Gastrocnemius medialis (tissue), 4 donors: ENCODE data around the gene CDC73. TPM values are rescaled to one million over a fixed set of nuclear protein-coding genes. Genes with fewer than 3 reads are reported as not detected.
"Not testable (repeated sequence)": the region's sequence is repeated elsewhere in the genome, so short reads cannot be mapped to it uniquely, and the experiment has no call there.

ENCODE experiments used
- ATAC-seq, 2 donors: fragments of 150-250 bp; one replicate each; pipeline ENCODE4 v1.9.1; 2016
- DNase-seq, 2 donors: peaks; one replicate each; pipeline ENCODE4 v3.0.0-alpha.2; 2019
- H3K27ac ChIP-seq, 4 donors: fragments of 200-600 bp; sonication (generic); 1 replicate in 1 of 4; 2 replicates in 3 of 4; pipeline ENCODE4 v1.5.1; 2016 to 2018; ENCODE audit warnings: mild to moderate bottlenecking in 2 of 4, moderate library complexity in 1 of 4
- H3K27me3 ChIP-seq, 3 donors: fragments of 200-600 bp; sonication (generic) in 2 of 3; 1 replicate in 1 of 3; 2 replicates in 2 of 3; pipeline versions ENCODE4 v1.5.1 to v1.6.0; 2016 to 2019; ENCODE audit warnings: mild to moderate bottlenecking in 1 of 3, moderate library complexity in 1 of 3
- H3K36me3 ChIP-seq, 2 donors: fragments of 200-600 bp; sonication (generic) in 1 of 2; one replicate each; pipeline ENCODE4 v1.5.1; 2017 to 2018
- H3K4me1 ChIP-seq, 2 donors: fragments of 200-600 bp; sonication (generic) in 1 of 2; one replicate each; pipeline ENCODE4 v1.5.1; 2016 to 2017; ENCODE audit warnings: mild to moderate bottlenecking in 2 of 2
- H3K4me3 ChIP-seq, 4 donors: fragments of 200-600 bp; sonication (generic) in 3 of 4; 1 replicate in 1 of 4; 2 replicates in 3 of 4; pipeline ENCODE4 v1.5.1; 2016 to 2019; ENCODE audit warnings: mild to moderate bottlenecking in 2 of 4
- H3K9me3 ChIP-seq, 3 donors: fragments of 200-600 bp; sonication (generic) in 2 of 3; 1 replicate in 1 of 3; 2 replicates in 2 of 3; pipeline ENCODE4 v1.5.1; 2016 to 2019
- CTCF ChIP-seq, 5 experiments: fragments of 450-650 bp in 3 of 5; fragments of 200-600 bp in 2 of 5; sonication (generic) in 2 of 5; IDR thresholded peaks in 4 of 5; conservative IDR thresholded peaks in 1 of 5; 1 replicate in 4 of 5; 2 replicates in 1 of 5; pipeline ENCODE4 v1.5.1; 2016 to 2019; ENCODE audit warnings: antibody characterized with exemption in 5 of 5, mild to moderate bottlenecking in 3 of 5, moderate library complexity in 3 of 5
- POLR2A ChIP-seq, 2 donors: fragments of 450-650 bp; IDR thresholded peaks; one replicate each; pipeline ENCODE4 v1.6.1; 2017; ENCODE audit warnings: antibody characterized with exemption in 2 of 2, mild to moderate bottlenecking in 2 of 2, moderate library complexity in 2 of 2
- in situ Hi-C, 4 donors: fragments of 200-750 bp; cut with MboI; loops; one replicate each; pipeline versions ENCODE4 v1.15.0 to v1.8.0; 2017; ENCODE audit warnings: low sequenced_read_pairs in 4 of 4
- intact Hi-C: fragments of 100-400 bp; cut with DNase I; formaldehyde crosslinking; loops from one replicate; pipeline ENCODE4 v1.15.1; 2023; ENCODE audit warnings: low total_unique reads
- total RNA-seq, 4 donors: library from RNA; depleted of rRNA; stranded (reverse); fragments of >200 nt; gene quantifications; one replicate each; pipeline versions ENCODE4 v1.1.0 to v1.2.3, GENCODE V29; 2016

Gene CDC73
- total RNA-seq, 4 donors from 2014 or later, result 12.3 to 23.7 (median 17.4) TPM

DNA sequence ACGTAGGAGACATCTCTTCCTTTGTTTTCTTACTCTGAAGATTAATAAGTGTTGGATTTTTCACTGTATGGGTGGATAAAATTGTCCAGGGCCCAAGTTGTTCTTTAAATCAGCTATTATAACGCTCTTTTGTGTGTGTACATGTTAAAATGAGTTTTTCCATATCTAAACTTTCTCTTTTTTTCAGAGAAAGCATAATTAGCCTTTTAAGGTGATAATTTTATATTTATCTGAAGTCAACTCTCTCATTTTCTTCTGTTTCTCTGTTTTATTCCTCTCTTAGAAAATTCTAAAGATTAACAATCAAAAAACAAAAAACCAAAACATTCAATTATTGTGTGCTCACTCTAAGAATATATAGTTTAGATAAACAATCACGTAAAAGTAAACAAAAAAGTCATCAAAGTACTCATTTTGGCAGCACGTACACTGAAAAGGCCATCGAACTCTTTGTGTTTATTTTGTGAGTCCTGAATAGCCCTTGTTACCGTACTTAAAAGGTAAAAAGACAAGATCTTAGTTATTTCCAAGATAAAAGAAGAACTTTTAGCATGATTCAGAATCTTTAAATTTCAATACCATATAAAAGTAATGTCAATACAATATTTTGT lies 7.2 kb upstream of the CDC73 start:
- peaks cover 8 to 16% of the 10 kb centered on the region in 2 donors for H3K4me1 ChIP-seq
- H3K9me3 ChIP-seq, result no peaks in the 10 kb centered on the region
- H3K4me3 ChIP-seq, result no peak overlapping the region
- intact Hi-C loops (no loop called here), in situ Hi-C loops (loop anchor here in 2 of 4 donors (25.0 kb wide), 1 partner anchor 302 kb away; the partner anchor contains the start of gene RGS2 (in 2 of the 2))
- H3K27me3 ChIP-seq, result no peaks in the 10 kb centered on the region
- no peaks in the 10 kb centered on the region for H3K36me3 ChIP-seq
- peak overlapping the region in 2 of 4 donors; percentile 12 to 91 for H3K27ac ChIP-seq
- ATAC-seq, result no peak
- TF ChIP-seq POLR2A (IDR thresholded peaks at IDR 0.05) (no peak), CTCF (IDR thresholded peaks at IDR 0.05 in 4 of 5, conservative IDR thresholded peaks at IDR 0.05 in 1 of 5) (no peak)
- no peak for DNase-seq

DNA sequence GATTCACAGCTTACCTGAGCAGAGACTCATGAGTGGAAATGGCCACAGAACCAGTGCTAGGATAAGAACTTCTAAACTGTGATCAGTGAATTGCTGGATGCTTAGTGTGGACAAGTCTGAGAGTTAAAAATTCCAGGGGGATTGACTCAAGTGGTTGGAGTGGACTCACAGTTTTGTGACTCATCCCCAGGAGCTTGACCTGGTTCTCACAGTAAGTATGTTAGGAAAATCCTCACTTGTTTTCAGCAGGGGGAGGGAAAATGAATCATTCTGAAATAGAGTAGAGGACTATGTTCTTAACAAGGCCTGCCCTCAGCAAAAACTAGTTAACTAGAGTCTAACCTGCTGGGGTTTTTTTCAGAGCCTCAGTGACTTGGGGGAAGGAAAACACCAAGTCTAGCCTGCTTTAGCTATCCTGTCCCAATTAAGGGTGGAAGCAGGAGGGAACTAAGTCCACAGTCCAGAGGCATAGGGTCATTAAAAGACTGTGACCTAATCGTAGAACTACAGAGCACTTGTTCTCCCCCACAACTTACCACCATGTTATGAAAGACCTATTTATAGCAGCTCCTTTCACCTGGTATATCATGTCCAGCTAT lies 6.1 kb upstream of the CDC73 start:
- Histone ChIP-seq H3K4me1 (peaks cover 8 to 16% of the 10 kb centered on the region in 2 donors), H3K27me3 (no peaks in the 10 kb centered on the region), H3K4me3 (peak overlapping the region in 1 of 4 donors; percentile 4), H3K27ac (peak overlapping the region; percentile 83 to 91 (median 86)), H3K36me3 (no peaks in the 10 kb centered on the region), H3K9me3 (no peaks in the 10 kb centered on the region)
- TF ChIP-seq CTCF (IDR thresholded peaks at IDR 0.05 in 4 of 5, conservative IDR thresholded peaks at IDR 0.05 in 1 of 5), result no peak
- no peak for TF ChIP-seq POLR2A (IDR thresholded peaks at IDR 0.05)
- intact Hi-C loops, result no loop called here
- in situ Hi-C loops, result loop anchor here in 2 of 4 donors (25.0 kb wide), 1 partner anchor 303 kb away; the partner anchor contains the start of gene RGS2 (in 2 of the 2)
- peak; percentile 36 to 62 for DNase-seq
- ATAC-seq, result peak; percentile 88 to 96

DNA sequence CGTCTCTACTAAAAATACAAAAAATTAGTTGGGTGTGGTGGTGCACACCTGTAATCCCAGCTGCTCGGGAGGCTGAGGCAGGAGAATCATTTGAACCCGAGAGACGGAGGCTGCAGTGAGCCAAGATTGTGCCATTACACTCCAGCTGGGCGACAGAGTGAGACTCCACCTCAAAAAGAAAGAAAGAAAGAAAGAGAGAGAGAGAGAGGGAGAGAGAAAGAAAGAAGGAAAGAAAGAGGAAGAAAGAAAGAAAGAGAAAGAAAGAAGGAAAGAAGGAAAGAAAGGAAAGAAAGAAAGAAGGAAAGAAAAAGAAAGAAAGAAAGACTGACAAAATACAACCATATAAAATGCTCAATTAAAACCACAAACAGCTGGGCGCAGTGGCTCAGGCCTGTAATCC lies 4.7 kb upstream of the CDC73 start:
- ATAC-seq, H3K27me3 ChIP-seq, H3K4me1 ChIP-seq, H3K4me3 ChIP-seq, intact Hi-C loops, DNase-seq, H3K36me3 ChIP-seq, H3K9me3 ChIP-seq: not testable (repeated sequence)
- in situ Hi-C loops, result loop anchor here in 2 of 4 donors (25.0 kb wide), 1 partner anchor 305 kb away; the partner anchor contains the start of gene RGS2 (in 2 of the 2)
- H3K27ac ChIP-seq, result peak overlapping the region in 1 of 4 donors; percentile 84

GRCh38 chr1:193118194-193118593 lies 3.6 kb upstream of the CDC73 start:
- Histone ChIP-seq H3K27ac (no peak overlapping the region), H3K4me1 (peaks cover 14 to 15% of the 10 kb centered on the region in 2 donors), H3K27me3 (no peaks in the 10 kb centered on the region), H3K4me3 (no peak overlapping the region), H3K36me3 (no peaks in the 10 kb centered on the region), H3K9me3 (no peaks in the 10 kb centered on the region)
- ATAC-seq (no peak), DNase-seq (no peak)
- in situ Hi-C loops, result loop anchor here in 2 of 4 donors (25.0 kb wide), 1 partner anchor 306 kb away; the partner anchor contains the start of gene RGS2 (in 2 of the 2)
- intact Hi-C loops, result no loop called here
- TF ChIP-seq POLR2A (IDR thresholded peaks at IDR 0.05), result no peak
- TF ChIP-seq CTCF (IDR thresholded peaks at IDR 0.05 in 4 of 5, conservative IDR thresholded peaks at IDR 0.05 in 1 of 5), result no peak
